ENCODE measurements around the gene SDF2. TPM values are rescaled to one million over a fixed set of nuclear protein-coding genes. Genes with fewer than 3 reads are reported as not detected.

SDF2 gene
- total RNA-seq, 5 donors from 2014 or later (not counting 1 experiment from before 2014, with no cell fraction given), result 25.3 to 45.8 (median 43.9) TPM

DNA sequence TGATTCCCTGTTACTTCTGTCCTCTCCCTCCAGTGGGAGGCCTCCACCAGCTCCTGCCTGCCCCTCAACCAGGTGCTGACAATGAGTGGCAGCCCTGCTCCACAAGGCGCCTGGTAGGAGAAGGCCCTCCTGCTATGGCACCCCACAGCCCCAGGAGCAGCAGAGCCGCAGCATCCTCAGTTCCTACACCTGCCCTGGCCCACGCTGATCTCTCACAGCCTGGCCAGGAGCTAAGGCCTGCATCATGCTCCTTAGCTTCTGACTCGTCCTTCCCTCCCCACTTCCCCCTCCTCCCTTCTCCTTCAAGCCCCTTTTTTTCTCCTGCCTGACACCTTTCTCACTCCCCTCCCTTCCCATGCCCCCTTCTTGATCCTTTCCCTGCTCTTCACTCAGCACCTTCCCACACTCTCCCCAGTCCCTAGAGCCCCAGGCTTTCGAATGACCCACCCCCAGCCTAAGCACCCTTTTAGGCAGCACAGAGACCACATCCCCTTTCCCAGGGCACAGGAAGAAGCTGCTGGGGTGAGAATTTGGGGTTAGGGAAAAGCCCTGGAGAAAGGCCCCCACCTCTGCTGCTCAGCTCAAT, 43.5 kb upstream of the SDF2 start:
- Mint-ChIP-seq H3K4me3 (no peak overlapping the region), H3K9me3 (no peaks in the 10 kb centered on the region), H3K36me3 (peaks cover 27% of the 10 kb centered on the region), H3K27me3 (no peaks in the 10 kb centered on the region), H3K27ac (peak overlapping the region; percentile 69 to 73), H3K4me1 (peaks cover 0 to 4% (median 0%) of the 10 kb centered on the region in 3 donors)
- ATAC-seq (replicated peaks in 1 of 4), result no peak
- Histone ChIP-seq H3K9me3 (no peaks in the 10 kb centered on the region), H3K36me3 (ENCODE audit: control insufficient read depth in 2 of 2, extremely low read depth in 1 of 2, insufficient read depth in 1 of 2, low read length in 1 of 2) (peaks cover 38 to 41% of the 10 kb centered on the region in 2 donors), H3K27ac (ENCODE audit: low read length) (no peak overlapping the region), H3K27me3 (replicated peaks in 1 of 2; ENCODE audit: control insufficient read depth in 2 of 2, extremely low read depth in 1 of 2, insufficient read depth in 2 of 2, low read length in 1 of 2) (no peaks in the 10 kb centered on the region), H3K4me1 (ENCODE audit: control insufficient read depth in 1 of 2, extremely low read depth in 1 of 2, insufficient read depth in 2 of 2, low read length in 2 of 2) (peaks cover 0 to 3% of the 10 kb centered on the region in 2 experiments), H3K4me3 (ENCODE audit: control insufficient read depth in 1 of 2, extremely low read depth in 1 of 2, low read length in 1 of 2) (no peak overlapping the region)
- CTCF ChIA-PET, result interaction anchor here in 1 of 2 donors (1.0 kb wide), 1 partner anchor 58 kb away, joined by 3 read pairs; no protein-coding TSS in a partner anchor
- POLR2A ChIA-PET, result no interaction called here
- WGBS (ENCODE audit: insufficient coverage), result 82% methylated on average over 3 of the region's 5 CpGs
- no peak for DNase-seq

DNA sequence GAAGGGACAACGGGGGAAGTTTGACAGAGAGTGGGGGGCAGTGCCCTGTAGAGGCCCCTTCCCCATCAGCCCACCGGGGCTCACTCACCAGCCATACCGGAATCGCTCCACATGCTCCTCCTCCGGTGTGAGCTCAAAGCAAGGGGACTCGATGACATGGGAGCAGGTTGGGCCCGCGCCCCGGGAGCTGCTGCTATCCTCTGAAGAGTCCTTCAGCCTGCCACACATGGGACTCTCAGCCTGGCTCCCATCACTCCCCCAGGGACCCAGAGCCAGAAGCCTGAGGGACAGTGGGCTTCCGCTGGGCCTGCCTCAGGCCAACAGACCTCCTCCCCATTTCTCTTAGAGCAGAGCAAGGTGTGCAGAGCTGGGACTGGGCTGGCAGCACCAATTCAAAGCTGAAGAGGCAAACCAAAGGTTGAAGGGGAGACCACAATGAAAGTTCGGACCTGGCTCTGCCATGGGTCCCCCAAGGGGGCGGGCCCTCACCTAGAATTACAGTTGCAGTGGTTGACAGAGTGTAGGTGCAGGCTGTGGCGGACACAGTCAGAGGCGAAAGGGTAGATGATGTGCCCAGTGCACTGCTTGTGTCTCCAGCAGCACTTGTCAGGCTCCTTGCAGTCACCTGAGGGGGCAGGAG, 42.6 kb upstream of the SDF2 start:
- 96% methylated on average over 8 of the region's 14 CpGs for WGBS (ENCODE audit: insufficient coverage)
- CTCF ChIA-PET, result interaction anchor here in 1 of 2 donors (1.0 kb wide), 1 partner anchor 57 kb away, joined by 3 read pairs; no protein-coding TSS in a partner anchor
- POLR2A ChIA-PET, result no interaction called here

DNA sequence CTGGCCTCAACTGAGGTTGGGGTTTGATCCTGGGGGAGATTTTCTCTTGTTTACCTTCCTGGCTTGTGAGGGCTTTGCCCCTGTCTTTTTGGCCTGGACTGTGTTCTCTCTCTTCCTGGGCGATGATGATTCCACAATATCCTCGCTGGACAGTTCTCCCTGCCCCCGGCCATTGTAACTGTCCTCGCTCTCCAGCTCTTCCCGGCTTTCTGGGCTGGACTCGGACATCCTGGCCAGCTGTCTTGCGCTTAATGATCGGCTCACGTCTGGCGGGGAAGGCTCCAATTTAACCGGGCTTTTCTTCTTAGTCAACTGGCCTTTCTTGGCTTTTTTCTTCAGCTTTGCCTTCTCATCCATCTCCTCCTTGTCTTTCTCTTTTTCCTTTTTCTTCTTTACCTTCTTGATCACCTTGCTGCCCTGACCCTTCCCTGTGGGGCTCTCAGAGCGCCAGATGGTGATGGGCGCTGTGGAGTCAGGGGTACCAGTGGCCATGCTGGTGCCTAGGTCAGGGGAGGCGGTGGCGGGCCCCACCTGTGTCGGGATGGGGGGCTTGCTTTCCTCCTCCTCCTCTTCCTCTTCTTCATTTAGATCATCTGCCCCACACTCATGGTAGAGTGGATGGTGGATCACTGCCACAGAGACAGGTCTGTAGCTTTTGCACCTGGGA, 42.0 kb upstream of the SDF2 start:
- Mint-ChIP-seq H3K36me3 (peaks cover 36% of the 10 kb centered on the region), H3K4me3 (no peak overlapping the region), H3K27me3 (no peaks in the 10 kb centered on the region), H3K9me3 (no peaks in the 10 kb centered on the region), H3K4me1 (peaks cover 0 to 4% (median 0%) of the 10 kb centered on the region in 3 donors), H3K27ac (peak overlapping the region in 1 of 2 donors; percentile 64)
- Histone ChIP-seq H3K4me1 (ENCODE audit: control insufficient read depth in 1 of 2, extremely low read depth in 1 of 2, insufficient read depth in 2 of 2, low read length in 2 of 2) (no peaks in the 10 kb centered on the region), H3K36me3 (ENCODE audit: control insufficient read depth in 2 of 2, extremely low read depth in 1 of 2, insufficient read depth in 1 of 2, low read length in 1 of 2) (peaks cover 38 to 56% of the 10 kb centered on the region in 2 donors), H3K27ac (ENCODE audit: low read length) (no peak overlapping the region), H3K9me3 (no peaks in the 10 kb centered on the region), H3K27me3 (replicated peaks in 1 of 2; ENCODE audit: control insufficient read depth in 2 of 2, extremely low read depth in 1 of 2, insufficient read depth in 2 of 2, low read length in 1 of 2) (no peaks in the 10 kb centered on the region), H3K4me3 (ENCODE audit: control insufficient read depth in 1 of 2, extremely low read depth in 1 of 2, low read length in 1 of 2) (no peak overlapping the region)
- WGBS (ENCODE audit: insufficient coverage), result 92% methylated on average over 7 of the region's 16 CpGs
- ATAC-seq (replicated peaks in 1 of 4) (no peak), DNase-seq (no peak)
- ChIA-PET POLR2A (no interaction called here), CTCF (interaction anchor here in 1 of 2 donors (0.6 kb wide), 1 partner anchor 278 kb away, joined by 6 read pairs; no protein-coding TSS in a partner anchor)

More for the DNA sequence above, 42.6 kb upstream of the SDF2 start:
- Mint-ChIP-seq H3K27ac (no peak overlapping the region), H3K27me3 (no peaks in the 10 kb centered on the region), H3K4me3 (no peak overlapping the region), H3K9me3 (no peaks in the 10 kb centered on the region), H3K36me3 (peaks cover 35% of the 10 kb centered on the region), H3K4me1 (peaks cover 0 to 4% (median 0%) of the 10 kb centered on the region in 3 donors)
- H3K4me3 ChIP-seq (ENCODE audit: control insufficient read depth in 1 of 2, extremely low read depth in 1 of 2, low read length in 1 of 2), result no peak overlapping the region
- ATAC-seq (replicated peaks in 1 of 4), result no peak
- no peaks in the 10 kb centered on the region for H3K4me1 ChIP-seq (ENCODE audit: control insufficient read depth in 1 of 2, extremely low read depth in 1 of 2, insufficient read depth in 2 of 2, low read length in 2 of 2)
- no peak overlapping the region for H3K27ac ChIP-seq (ENCODE audit: low read length)
- peaks cover 38 to 50% of the 10 kb centered on the region in 2 donors for H3K36me3 ChIP-seq (ENCODE audit: control insufficient read depth in 2 of 2, extremely low read depth in 1 of 2, insufficient read depth in 1 of 2, low read length in 1 of 2)
- no peaks in the 10 kb centered on the region for H3K9me3 ChIP-seq
- no peak for DNase-seq
- H3K27me3 ChIP-seq (replicated peaks in 1 of 2; ENCODE audit: control insufficient read depth in 2 of 2, extremely low read depth in 1 of 2, insufficient read depth in 2 of 2, low read length in 1 of 2), result no peaks in the 10 kb centered on the region

DNA sequence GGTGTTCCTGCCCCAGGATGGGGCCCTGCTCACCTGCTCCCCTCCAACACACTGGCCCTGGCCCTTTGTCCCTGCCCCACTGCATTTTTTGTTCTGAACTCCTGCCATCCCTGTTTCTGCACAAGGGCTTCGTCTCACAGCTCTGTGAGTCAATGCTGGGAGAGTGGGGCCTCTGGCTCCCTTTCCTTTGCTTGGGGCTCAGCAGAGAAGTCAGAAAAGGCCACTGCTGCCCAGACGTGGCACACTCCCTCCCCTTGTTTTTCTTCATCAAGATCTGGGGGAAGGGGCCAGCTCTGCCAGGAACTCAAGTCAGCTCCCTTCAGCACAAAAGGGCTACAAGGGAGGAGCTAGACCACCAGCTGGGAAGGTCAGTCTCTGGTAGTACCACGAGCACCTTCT, 41.0 kb upstream of the SDF2 start:
- POLR2A ChIA-PET, result interaction anchor here in 1 of 2 donors (0.5 kb wide), 1 partner anchor 9 kb away, joined by 3 read pairs; the partner anchor contains the start of gene PROCA1
- DNase-seq, result no peak
- H3K4me1 ChIP-seq (ENCODE audit: control insufficient read depth in 1 of 2, extremely low read depth in 1 of 2, insufficient read depth in 2 of 2, low read length in 2 of 2), result no peaks in the 10 kb centered on the region

DNA sequence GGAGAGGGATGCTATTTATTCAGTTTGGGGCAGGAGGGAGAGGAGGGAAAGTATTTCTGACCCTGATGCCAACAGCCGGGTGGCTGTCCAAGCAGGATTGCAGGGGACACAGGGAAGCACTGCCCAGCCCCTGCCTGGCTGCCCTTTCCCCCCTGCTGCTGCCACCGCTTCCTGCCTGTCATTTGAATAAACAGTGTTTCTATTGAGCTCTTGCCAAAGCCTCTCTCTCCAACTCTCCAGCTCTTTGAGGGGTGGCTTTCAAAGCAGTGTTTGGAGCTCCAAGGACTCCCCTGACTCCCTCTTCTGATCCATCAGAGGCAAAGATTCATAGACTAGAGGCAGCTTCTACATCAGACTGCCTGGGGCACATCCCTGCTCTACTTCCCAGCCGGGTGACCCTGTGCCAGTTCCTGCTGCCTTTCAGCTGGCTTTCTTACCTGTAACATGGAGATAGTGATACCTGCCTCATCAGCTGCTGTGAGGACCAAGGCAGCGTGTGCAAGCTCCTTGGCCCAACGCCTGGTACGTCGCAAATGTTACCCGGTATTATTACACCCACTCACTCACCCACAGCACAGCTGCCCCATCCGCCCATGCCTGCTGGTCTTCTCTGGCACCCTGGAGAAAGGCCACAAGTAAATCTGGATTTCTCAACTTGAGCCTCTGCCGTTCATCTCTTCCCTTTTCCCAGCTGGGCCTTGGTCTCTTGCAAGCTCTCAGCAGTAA, 40.5 kb upstream of the SDF2 start:
- no peak overlapping the region for H3K27ac ChIP-seq (ENCODE audit: low read length)
- H3K27me3 Mint-ChIP-seq, result no peaks in the 10 kb centered on the region
- no peak overlapping the region for H3K27ac Mint-ChIP-seq
- POLR2A ChIA-PET, result interaction anchor here in 1 of 2 donors (0.5 kb wide), 1 partner anchor 9 kb away, joined by 3 read pairs; the partner anchor contains the start of gene PROCA1
- H3K36me3 ChIP-seq (ENCODE audit: control insufficient read depth in 2 of 2, extremely low read depth in 1 of 2, insufficient read depth in 1 of 2, low read length in 1 of 2), result peaks cover 42 to 71% of the 10 kb centered on the region in 2 donors
- 92% methylated on average over 10 of the region's 10 CpGs for WGBS (ENCODE audit: insufficient coverage)
- ATAC-seq (replicated peaks in 1 of 4) (no peak), DNase-seq (no peak)
- H3K4me1 Mint-ChIP-seq, result peaks cover 0 to 4% (median 0%) of the 10 kb centered on the region in 3 donors
- no peak overlapping the region for H3K4me3 ChIP-seq (ENCODE audit: control insufficient read depth in 1 of 2, extremely low read depth in 1 of 2, low read length in 1 of 2)
- no peaks in the 10 kb centered on the region for H3K9me3 Mint-ChIP-seq
- no peaks in the 10 kb centered on the region for H3K9me3 ChIP-seq
- CTCF ChIA-PET, result interaction anchor here in 1 of 2 donors (0.6 kb wide), 1 partner anchor 20 kb away, joined by 4 read pairs; no protein-coding TSS in a partner anchor
- no peaks in the 10 kb centered on the region for H3K4me1 ChIP-seq (ENCODE audit: control insufficient read depth in 1 of 2, extremely low read depth in 1 of 2, insufficient read depth in 2 of 2, low read length in 2 of 2)
- H3K27me3 ChIP-seq (replicated peaks in 1 of 2; ENCODE audit: control insufficient read depth in 2 of 2, extremely low read depth in 1 of 2, insufficient read depth in 2 of 2, low read length in 1 of 2), result no peaks in the 10 kb centered on the region
- no peak overlapping the region for H3K4me3 Mint-ChIP-seq
- peaks cover 47% of the 10 kb centered on the region for H3K36me3 Mint-ChIP-seq

More for the DNA sequence above, 41.0 kb upstream of the SDF2 start:
- Histone ChIP-seq H3K9me3 (no peaks in the 10 kb centered on the region), H3K27ac (ENCODE audit: low read length) (no peak overlapping the region), H3K4me3 (ENCODE audit: control insufficient read depth in 1 of 2, extremely low read depth in 1 of 2, low read length in 1 of 2) (no peak overlapping the region), H3K36me3 (ENCODE audit: control insufficient read depth in 2 of 2, extremely low read depth in 1 of 2, insufficient read depth in 1 of 2, low read length in 1 of 2) (peaks cover 42 to 66% of the 10 kb centered on the region in 2 donors), H3K27me3 (replicated peaks in 1 of 2; ENCODE audit: control insufficient read depth in 2 of 2, extremely low read depth in 1 of 2, insufficient read depth in 2 of 2, low read length in 1 of 2) (no peaks in the 10 kb centered on the region)
- WGBS (ENCODE audit: insufficient coverage), result 71% methylated on average over 1 of the region's 3 CpGs
- no peak overlapping the region for H3K4me3 Mint-ChIP-seq
- no peaks in the 10 kb centered on the region for H3K27me3 Mint-ChIP-seq
- H3K36me3 Mint-ChIP-seq, result peaks cover 42% of the 10 kb centered on the region
- CTCF ChIA-PET, result interaction anchor here in 1 of 2 donors (0.6 kb wide), 1 partner anchor 20 kb away, joined by 4 read pairs; no protein-coding TSS in a partner anchor
- H3K9me3 Mint-ChIP-seq, result no peaks in the 10 kb centered on the region
- H3K27ac Mint-ChIP-seq, result no peak overlapping the region
- H3K4me1 Mint-ChIP-seq, result peaks cover 0 to 4% (median 0%) of the 10 kb centered on the region in 3 donors
- no peak for ATAC-seq (replicated peaks in 1 of 4)

Data from T-cell (primary cell).